AG08395 (cell line): ENCODE results near the gene FRAS1.
"Not testable (repeated sequence)": the region's sequence is repeated elsewhere in the genome, so short reads cannot be mapped to it uniquely, and the experiment has no call there.

Experiments
- DNase-seq: peaks from one replicate; pipeline ENCODE4 v3.0.0; 2012; ENCODE audit warnings: mixed read lengths, low spot score

The FRAS1 gene

GRCh38 chr4:78292341-78292740 is 235.2 kb downstream of the FRAS1 start:
- DNase-seq, result no peak

- no peak for DNase-seq
Measured at GRCh38 chr4:78292856-78293255, 235.7 kb downstream of the FRAS1 start.

GRCh38 chr4:78293348-78293747 is 236.2 kb downstream of the FRAS1 start:
- DNase-seq, result peak; percentile 62

- peak; percentile 75 for DNase-seq
Measured at GRCh38 chr4:78293821-78294301, 236.7 kb downstream of the FRAS1 start.

- no peak for DNase-seq
Measured at GRCh38 chr4:78296261-78296660, 239.1 kb downstream of the FRAS1 start.

GRCh38 chr4:78297116-78297800 is 240.1 kb downstream of the FRAS1 start:
- peak; percentile 32 for DNase-seq

- DNase-seq, result no peak
Measured at GRCh38 chr4:78298618-78299017, 241.5 kb downstream of the FRAS1 start.

GRCh38 chr4:78299565-78299972 is 242.4 kb downstream of the FRAS1 start:
- DNase-seq, result no peak

- not testable (repeated sequence) for DNase-seq
Measured at GRCh38 chr4:78307263-78307662, 250.1 kb downstream of the FRAS1 start.

- no peak for DNase-seq
Measured at GRCh38 chr4:78308517-78308916, 251.4 kb downstream of the FRAS1 start.

- no peak for DNase-seq
Measured at GRCh38 chr4:78309352-78309751, 252.2 kb downstream of the FRAS1 start.

- DNase-seq, result peak; percentile 43
Measured at GRCh38 chr4:78310007-78310739, 253.1 kb downstream of the FRAS1 start.

- no peak for DNase-seq
Measured at GRCh38 chr4:78310740-78311115, 253.6 kb downstream of the FRAS1 start.

- DNase-seq, result no peak
Measured at GRCh38 chr4:78311306-78311705, 254.2 kb downstream of the FRAS1 start.

- DNase-seq, result no peak
Measured at GRCh38 chr4:78312989-78313753, 256.0 kb downstream of the FRAS1 start.

- DNase-seq, result no peak
Measured at GRCh38 chr4:78313754-78314120, 256.6 kb downstream of the FRAS1 start.

GRCh38 chr4:78318126-78318525 is 261.0 kb downstream of the FRAS1 start:
- no peak for DNase-seq

GRCh38 chr4:78320349-78320935 is 263.3 kb downstream of the FRAS1 start:
- no peak for DNase-seq

- no peak for DNase-seq
Measured at GRCh38 chr4:78322032-78322431, 264.9 kb downstream of the FRAS1 start.

- DNase-seq, result no peak
Measured at GRCh38 chr4:78323439-78323838, 266.3 kb downstream of the FRAS1 start.

GRCh38 chr4:78324625-78325024 is 267.5 kb downstream of the FRAS1 start:
- no peak for DNase-seq
